ENCODE data around the gene TOR1A. TPM values are rescaled to one million over a fixed set of nuclear protein-coding genes. Genes with fewer than 3 reads are reported as not detected.
A peak's percentile ranks its signal among the peaks of the same experiment; 100 is the strongest.

The TOR1A gene, protein sequence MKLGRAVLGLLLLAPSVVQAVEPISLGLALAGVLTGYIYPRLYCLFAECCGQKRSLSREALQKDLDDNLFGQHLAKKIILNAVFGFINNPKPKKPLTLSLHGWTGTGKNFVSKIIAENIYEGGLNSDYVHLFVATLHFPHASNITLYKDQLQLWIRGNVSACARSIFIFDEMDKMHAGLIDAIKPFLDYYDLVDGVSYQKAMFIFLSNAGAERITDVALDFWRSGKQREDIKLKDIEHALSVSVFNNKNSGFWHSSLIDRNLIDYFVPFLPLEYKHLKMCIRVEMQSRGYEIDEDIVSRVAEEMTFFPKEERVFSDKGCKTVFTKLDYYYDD
- total RNA-seq = 10 to 100 TPM; 32.9 to 43.4 TPM
- polyA plus RNA-seq (ENCODE audit: insufficient read depth, low read depth, low replicate concordance) = 23.1 TPM
- long read RNA-seq, donor 1, transcript TOR1A-201 (5 exons, 2,076 nt) = major isoform, 15 of 15 reads
- long read RNA-seq, donor 1, partial matches to known transcripts = 0 of 15 reads
- long read RNA-seq, donor 1, other reads (novel, unspliced or antisense) = 0 of 15 reads
- long read RNA-seq, donor 2, partial matches to known transcripts = 0 of 6 reads
- long read RNA-seq, donor 2, other reads (novel, unspliced or antisense) = 0 of 6 reads

DNA sequence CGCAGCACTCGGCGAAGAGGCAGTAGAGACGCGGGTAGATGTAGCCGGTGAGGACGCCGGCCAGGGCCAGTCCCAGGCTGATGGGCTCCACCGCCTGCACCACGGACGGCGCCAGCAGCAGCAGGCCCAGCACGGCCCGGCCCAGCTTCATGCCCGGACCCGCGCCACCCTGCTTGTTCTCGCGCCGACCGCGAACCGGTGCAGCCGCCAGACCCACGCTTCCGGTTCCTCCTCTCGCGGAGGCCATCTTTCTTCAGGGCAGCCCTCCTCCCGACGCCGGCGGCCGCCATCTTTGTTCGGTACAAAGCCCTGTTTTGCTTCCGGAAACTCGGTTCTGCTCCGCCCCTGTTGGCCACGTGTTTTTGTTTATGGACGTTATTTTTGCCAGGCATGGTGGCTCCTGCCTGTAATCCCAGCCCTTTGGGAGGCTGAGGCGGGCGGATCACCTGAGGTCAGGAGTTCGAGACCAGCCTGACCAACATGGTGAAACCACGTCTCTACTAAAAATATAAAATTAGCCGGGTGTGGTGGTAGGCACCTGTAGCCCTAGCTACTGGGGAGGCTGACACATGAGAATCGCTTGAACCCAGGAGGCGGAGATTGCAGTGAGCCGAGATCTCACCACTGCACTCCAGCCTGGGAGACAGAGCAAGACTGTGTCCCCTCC is at the start of gene TOR1A:
TOR1A (minus strand) TSS at position 202 of the 667 bp plus-strand sequence; CDS start at position 151, 51 bp downstream.
- TF ChIP-seq CTCF (IDR thresholded peaks at IDR 0.05) (peak in 1 of 3 experiments; percentile 9), POLR2A (IDR thresholded peaks at IDR 0.05) (no peak)
- H3K36me3 ChIP-seq (ENCODE audit: low read depth, missing control alignments) = no peaks in the 10 kb centered on the region
- H3K27ac ChIP-seq = peak within 1 kb of the TSS; percentile 67 to 81
- H3K9me3 ChIP-seq = no peaks in the 10 kb centered on the region
- H3K27me3 ChIP-seq = no peaks in the 10 kb centered on the region
- 1 to 4% methylated on average over 35 to 39 of the region's 47 CpGs for WGBS, 2 donors
- DNase-seq = peak; percentile 96
- H3K4me1 ChIP-seq = peaks cover 5% of the 10 kb centered on the region
- intact Hi-C loops (cut with DNase I; ENCODE audit: low total_unique reads) = no loop called here
- H3K4me3 ChIP-seq = peak within 1 kb of the TSS; percentile 73 to 94

GRCh38 chr9:129871046-129871445 is 47.1 kb upstream of the TOR1A start:
- no peak for TF ChIP-seq CTCF (IDR thresholded peaks at IDR 0.05)
- TF ChIP-seq POLR2A (IDR thresholded peaks at IDR 0.05) = no peak
- WGBS, 2 donors = 90 to 94% methylated on average over 10 of the region's 11 CpGs
- no peak overlapping the region for H3K27ac ChIP-seq
- DNase-seq = no peak
- H3K36me3 ChIP-seq (ENCODE audit: low read depth, missing control alignments) = no peaks in the 10 kb centered on the region
- intact Hi-C loops (cut with DNase I; ENCODE audit: low total_unique reads) = no loop called here
- H3K9me3 ChIP-seq = no peaks in the 10 kb centered on the region
- H3K27me3 ChIP-seq = no peaks in the 10 kb centered on the region
- no peaks in the 10 kb centered on the region for H3K4me1 ChIP-seq
- no peak overlapping the region for H3K4me3 ChIP-seq

DNA sequence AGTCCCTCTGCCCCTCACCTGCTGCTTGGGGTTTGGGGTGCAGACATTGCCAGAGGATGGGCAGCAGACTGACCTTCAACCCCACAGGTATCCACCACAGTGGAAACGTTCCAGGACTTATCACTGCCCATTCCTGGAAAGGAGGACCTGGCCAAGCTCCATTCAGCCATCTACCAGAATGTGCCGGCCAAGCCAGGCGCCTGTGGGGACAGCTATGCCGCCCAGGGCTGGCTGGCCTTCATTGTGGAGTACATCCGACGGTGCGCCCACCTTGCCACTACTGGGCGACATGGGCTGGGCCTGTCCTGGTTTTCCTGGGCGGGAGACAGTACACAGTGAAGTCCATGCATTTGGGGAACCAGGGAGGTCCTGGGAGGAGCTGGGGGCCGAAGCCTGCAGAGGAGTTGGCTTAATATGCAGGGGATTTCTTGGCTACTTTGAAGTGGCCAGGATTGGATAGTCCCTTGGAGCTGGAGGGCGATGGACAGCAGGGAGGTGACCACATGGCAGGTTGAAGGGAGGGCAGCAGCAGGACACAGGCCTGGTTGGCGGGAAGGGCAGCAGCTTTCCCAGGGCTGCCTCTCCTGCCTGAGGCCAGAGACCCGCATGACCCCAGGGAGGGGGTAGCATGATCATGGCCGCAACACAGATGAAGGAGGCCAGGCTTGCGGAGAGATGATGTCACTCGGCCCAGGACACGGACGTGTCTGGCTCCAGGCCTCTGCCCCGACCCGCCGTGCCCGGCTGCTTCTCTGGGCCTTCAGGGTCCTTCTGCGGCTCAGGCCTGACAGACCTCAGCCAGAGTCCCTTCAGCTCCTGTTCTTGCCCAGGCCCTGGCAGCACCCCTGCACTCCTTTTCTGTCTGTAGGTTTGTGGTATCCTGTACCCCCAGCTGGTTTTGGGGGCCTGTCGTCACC is 45.9 kb upstream of the TOR1A start:
- WGBS, 2 donors = 91 to 93% methylated on average over 10 to 24 of the region's 24 CpGs
- Histone ChIP-seq H3K4me3 (no peak overlapping the region), H3K27ac (no peak overlapping the region), H3K36me3 (ENCODE audit: low read depth, missing control alignments) (no peaks in the 10 kb centered on the region), H3K27me3 (no peaks in the 10 kb centered on the region), H3K4me1 (no peaks in the 10 kb centered on the region), H3K9me3 (no peaks in the 10 kb centered on the region)
- TF ChIP-seq CTCF (IDR thresholded peaks at IDR 0.05) = no peak
- TF ChIP-seq POLR2A (IDR thresholded peaks at IDR 0.05) = no peak
- DNase-seq = no peak
- intact Hi-C loops (cut with DNase I; ENCODE audit: low total_unique reads) = no loop called here

DNA sequence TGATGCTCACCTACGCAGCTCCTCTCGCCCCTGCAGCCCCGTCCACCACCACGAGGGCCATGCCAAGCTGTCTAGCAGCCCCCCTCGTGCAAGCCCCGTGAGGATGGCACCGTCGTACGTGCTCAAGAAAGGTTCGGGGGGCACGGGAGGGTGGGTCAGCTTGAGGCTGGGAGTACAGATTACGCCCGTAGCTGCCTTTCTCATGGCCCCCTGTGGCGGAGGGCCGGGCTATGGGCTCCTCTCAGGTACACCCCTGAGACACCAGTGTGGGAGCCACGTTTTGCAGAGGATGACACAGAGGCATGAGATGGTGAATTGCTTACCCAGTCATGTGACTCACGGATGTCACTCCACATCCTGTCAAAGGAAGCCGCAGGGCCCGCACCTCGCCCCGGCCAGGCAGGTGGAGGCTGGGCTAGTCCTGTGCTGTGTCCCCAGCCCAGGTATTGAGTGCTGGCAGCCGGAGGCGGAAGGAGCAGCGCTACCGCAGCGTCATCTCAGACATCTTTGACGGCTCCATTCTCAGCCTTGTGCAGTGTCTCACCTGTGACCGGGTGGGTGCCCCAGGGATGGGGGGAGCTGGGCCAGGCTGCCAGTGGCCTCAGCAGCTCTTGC is 45.0 kb upstream of the TOR1A start:
- Histone ChIP-seq H3K4me1 (no peaks in the 10 kb centered on the region), H3K27ac (no peak overlapping the region), H3K27me3 (no peaks in the 10 kb centered on the region), H3K36me3 (ENCODE audit: low read depth, missing control alignments) (no peaks in the 10 kb centered on the region), H3K4me3 (no peak overlapping the region), H3K9me3 (no peaks in the 10 kb centered on the region)
- TF ChIP-seq CTCF (IDR thresholded peaks at IDR 0.05) (no peak), POLR2A (IDR thresholded peaks at IDR 0.05) (no peak)
- intact Hi-C loops (cut with DNase I; ENCODE audit: low total_unique reads) = no loop called here
- 92 to 93% methylated on average over 21 to 28 of the region's 28 CpGs for WGBS, 2 donors
- no peak for DNase-seq
